SK-N-SH treated with all-trans-retinoic acid at 6 μM for 48 hours (cell line): ENCODE results near the gene MCCD1.

ENCODE experiments used
- ATAC-seq: fragments of 200-7000 bp; cut with Tn5 transposase; 3 replicates; pipeline ENCODE4 v1.9.1; 2020; ENCODE audit warnings: mild to moderate bottlenecking, moderate library complexity
- ARNTL ChIP-seq: fragments of 450-650 bp; formaldehyde crosslinking; IDR thresholded peaks from 2 replicates; pipeline ENCODE4 v1.5.0; 2020; ENCODE audit warnings: low read depth, mild to moderate bottlenecking, moderate library complexity, borderline replicate concordance
- BACH2 ChIP-seq: fragments of 250-450 bp; sonication (Bioruptor Pico); IDR thresholded peaks from 2 replicates; pipeline ENCODE4 v1.9.0; 2021; ENCODE audit warnings: mild to moderate bottlenecking, borderline replicate concordance
- CSDC2 ChIP-seq: fragments of 250-450 bp; sonication (Bioruptor Pico); IDR thresholded peaks from 2 replicates; pipeline ENCODE4 v1.5.0; 2020; ENCODE audit warnings: mild to moderate bottlenecking, moderate library complexity
- ESRRG ChIP-seq: fragments of 250-450 bp; sonication (Bioruptor Pico); IDR thresholded peaks from 2 replicates; pipeline ENCODE4 v1.6.1; 2021; ENCODE audit warnings: mild to moderate bottlenecking
- GLIS3 ChIP-seq: fragments of 250-450 bp; sonication (Bioruptor Pico); IDR thresholded peaks from 2 replicates; pipeline ENCODE4 v1.5.0; 2020; ENCODE audit warnings: mild to moderate bottlenecking, moderate library complexity
- OSR1 ChIP-seq: fragments of 250-450 bp; sonication (Bioruptor Pico); IDR thresholded peaks from 2 replicates; pipeline ENCODE4 v1.8.0; 2022; ENCODE audit warnings: moderate library complexity, mild to moderate bottlenecking, inconsistent platforms
- PPARA ChIP-seq: fragments of 250-450 bp; sonication (Bioruptor Pico); IDR thresholded peaks from 2 replicates; pipeline ENCODE4 v1.5.0; 2020; ENCODE audit warnings: mild to moderate bottlenecking, borderline replicate concordance
- RARB ChIP-seq: fragments of 250-450 bp; sonication (Bioruptor Pico); IDR thresholded peaks from 2 replicates; pipeline ENCODE4 v1.8.0; 2021; ENCODE audit warnings: mild to moderate bottlenecking, moderate library complexity
- SNAI2 ChIP-seq: fragments of 250-450 bp; sonication (Bioruptor Pico); IDR thresholded peaks from 2 replicates; pipeline ENCODE4 v1.5.0; 2020; ENCODE audit warnings: mild to moderate bottlenecking, moderate library complexity
- TCF4 ChIP-seq: fragments of 250-450 bp; sonication (Bioruptor Pico); IDR thresholded peaks from 2 replicates; pipeline ENCODE4 v1.8.0; 2021; ENCODE audit warnings: mild to moderate bottlenecking, moderate library complexity, borderline replicate concordance
- TOX ChIP-seq: fragments of 250-450 bp; sonication (Bioruptor Pico); IDR thresholded peaks from 2 replicates; pipeline ENCODE4 v1.8.0; 2021; ENCODE audit warnings: mild to moderate bottlenecking, moderate library complexity, borderline replicate concordance
- ZFP3 ChIP-seq: fragments of 250-450 bp; sonication (Bioruptor Pico); IDR thresholded peaks from 2 replicates; pipeline ENCODE4 v1.5.0; 2020; ENCODE audit warnings: mild to moderate bottlenecking, moderate library complexity
- ZFP30 ChIP-seq: fragments of 450-650 bp; formaldehyde crosslinking; IDR thresholded peaks from 2 replicates; pipeline ENCODE4 v1.5.0; 2022; ENCODE audit warnings: mild to moderate bottlenecking, moderate library complexity
- ZNF565 ChIP-seq: fragments of 450-650 bp; formaldehyde crosslinking; conservative IDR thresholded peaks from 2 replicates; pipeline ENCODE4 v1.5.0; 2020; ENCODE audit warnings: low read depth, mild to moderate bottlenecking, moderate library complexity
- ZNF70 ChIP-seq: fragments of 450-650 bp; formaldehyde crosslinking; IDR thresholded peaks from 2 replicates; pipeline ENCODE4 v1.5.0; 2020; ENCODE audit warnings: mild to moderate bottlenecking, moderate library complexity
- ZNF8 ChIP-seq: fragments of 450-650 bp; formaldehyde crosslinking; IDR thresholded peaks from 2 replicates; pipeline ENCODE4 v1.5.0; 2020; ENCODE audit warnings: mild to moderate bottlenecking, moderate library complexity
- TF ChIP-seq, protein P1 (sequence below): fragments of 250-450 bp; sonication (Bioruptor Pico); IDR thresholded peaks from 2 replicates; pipeline ENCODE4 v1.8.0; 2021; ENCODE audit warnings: low read depth, mild to moderate bottlenecking, moderate library complexity, borderline replicate concordance
- TF ChIP-seq, protein P2 (sequence below): fragments of 250-450 bp; sonication (Bioruptor Pico); IDR thresholded peaks from 2 replicates; pipeline ENCODE4 v1.5.1; 2021; ENCODE audit warnings: mild to moderate bottlenecking, moderate library complexity
- TF ChIP-seq, protein P3 (sequence below): fragments of 250-450 bp; sonication (Bioruptor Pico); IDR thresholded peaks from 2 replicates; pipeline ENCODE4 v1.5.0; 2020; ENCODE audit warnings: mild to moderate bottlenecking, moderate library complexity
- TF ChIP-seq, protein P4 (sequence below): fragments of 250-450 bp; sonication (Bioruptor Pico); IDR thresholded peaks from 2 replicates; pipeline ENCODE4 v1.8.0; 2020; ENCODE audit warnings: mild to moderate bottlenecking, moderate library complexity, borderline replicate concordance
- TF ChIP-seq, protein P5 (sequence below): fragments of 250-450 bp; sonication (Bioruptor Pico); IDR thresholded peaks from 2 replicates; pipeline ENCODE4 v1.5.1; 2020; ENCODE audit warnings: low read depth, mild to moderate bottlenecking, moderate library complexity

MCCD1 gene

DNA sequence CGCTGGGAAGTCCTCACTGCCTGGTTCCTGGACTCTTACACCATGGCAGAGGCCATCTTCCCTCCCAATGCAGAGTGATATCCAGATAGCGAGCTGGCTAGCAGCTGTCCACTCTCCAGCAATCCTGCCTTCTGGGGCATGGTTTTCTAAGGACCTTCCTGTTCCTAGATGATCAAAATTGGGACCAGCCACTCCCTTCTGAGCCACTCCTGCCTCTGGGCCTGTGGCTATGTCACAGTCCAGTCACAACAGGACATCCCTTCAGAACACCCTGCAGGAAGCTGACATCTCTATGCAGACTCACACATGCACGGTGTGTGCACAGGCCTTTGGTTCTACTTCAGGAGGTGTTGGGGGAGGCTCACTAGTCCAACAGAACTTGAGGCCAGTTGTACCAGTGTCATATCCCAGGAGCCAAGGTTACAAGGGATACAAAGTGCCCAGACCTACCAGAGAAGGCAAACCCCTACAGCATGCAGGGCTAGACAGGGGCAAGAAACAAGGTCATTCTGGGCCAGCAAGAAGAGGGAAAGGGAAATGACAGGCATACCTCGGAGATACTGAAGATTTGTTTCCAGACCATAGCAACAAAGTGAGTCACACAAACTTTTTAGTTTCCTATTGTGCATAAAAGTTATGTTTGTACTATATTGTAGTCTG is 2.7 kb upstream of the MCCD1 start (continued):
- TF ChIP-seq, protein P1, sequence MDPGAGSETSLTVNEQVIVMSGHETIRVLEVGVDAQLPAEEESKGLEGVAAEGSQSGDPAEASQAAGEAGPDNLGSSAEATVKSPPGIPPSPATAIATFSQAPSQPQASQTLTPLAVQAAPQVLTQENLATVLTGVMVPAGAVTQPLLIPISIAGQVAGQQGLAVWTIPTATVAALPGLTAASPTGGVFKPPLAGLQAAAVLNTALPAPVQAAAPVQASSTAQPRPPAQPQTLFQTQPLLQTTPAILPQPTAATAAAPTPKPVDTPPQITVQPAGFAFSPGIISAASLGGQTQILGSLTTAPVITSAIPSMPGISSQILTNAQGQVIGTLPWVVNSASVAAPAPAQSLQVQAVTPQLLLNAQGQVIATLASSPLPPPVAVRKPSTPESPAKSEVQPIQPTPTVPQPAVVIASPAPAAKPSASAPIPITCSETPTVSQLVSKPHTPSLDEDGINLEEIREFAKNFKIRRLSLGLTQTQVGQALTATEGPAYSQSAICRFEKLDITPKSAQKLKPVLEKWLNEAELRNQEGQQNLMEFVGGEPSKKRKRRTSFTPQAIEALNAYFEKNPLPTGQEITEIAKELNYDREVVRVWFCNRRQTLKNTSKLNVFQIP (CRISPR knock-in tag), result no peak
- TF ChIP-seq TCF4, result no peak
- no peak for TF ChIP-seq GLIS3 (CRISPR knock-in tag)
- no peak for TF ChIP-seq PPARA (CRISPR knock-in tag)
- no peak for TF ChIP-seq CSDC2 (CRISPR knock-in tag)

DNA sequence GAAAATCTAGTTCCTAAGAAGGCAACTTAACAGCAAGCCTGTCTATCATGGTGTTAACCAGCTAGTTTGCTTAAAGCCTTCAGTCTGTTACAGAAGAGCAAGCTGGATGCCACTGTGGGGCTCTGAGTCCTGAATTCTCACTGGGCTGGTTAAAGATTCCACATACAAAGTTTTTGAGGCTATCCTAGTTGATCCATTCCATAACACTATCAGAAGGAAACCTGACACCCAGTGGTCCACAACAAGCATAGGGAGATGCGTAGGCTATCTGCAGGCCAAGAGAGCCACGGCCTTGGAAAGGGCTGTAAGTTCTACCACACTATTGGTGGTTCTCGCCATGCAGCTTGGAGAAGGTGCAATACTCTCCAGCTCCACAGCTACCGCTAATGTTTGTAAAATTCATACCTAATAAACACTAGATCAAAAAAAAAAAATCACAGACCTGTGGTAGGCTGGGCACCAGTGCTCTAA is 420 bp upstream of the MCCD1 start:
- TF ChIP-seq, protein P2, sequence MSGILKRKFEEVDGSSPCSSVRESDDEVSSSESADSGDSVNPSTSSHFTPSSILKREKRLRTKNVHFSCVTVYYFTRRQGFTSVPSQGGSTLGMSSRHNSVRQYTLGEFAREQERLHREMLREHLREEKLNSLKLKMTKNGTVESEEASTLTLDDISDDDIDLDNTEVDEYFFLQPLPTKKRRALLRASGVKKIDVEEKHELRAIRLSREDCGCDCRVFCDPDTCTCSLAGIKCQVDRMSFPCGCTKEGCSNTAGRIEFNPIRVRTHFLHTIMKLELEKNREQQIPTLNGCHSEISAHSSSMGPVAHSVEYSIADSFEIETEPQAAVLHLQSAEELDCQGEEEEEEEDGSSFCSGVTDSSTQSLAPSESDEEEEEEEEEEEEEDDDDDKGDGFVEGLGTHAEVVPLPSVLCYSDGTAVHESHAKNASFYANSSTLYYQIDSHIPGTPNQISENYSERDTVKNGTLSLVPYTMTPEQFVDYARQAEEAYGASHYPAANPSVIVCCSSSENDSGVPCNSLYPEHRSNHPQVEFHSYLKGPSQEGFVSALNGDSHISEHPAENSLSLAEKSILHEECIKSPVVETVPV (CRISPR knock-in tag), result no peak
- TF ChIP-seq ZFP30 (CRISPR knock-in tag) (no peak), BACH2 (CRISPR knock-in tag) (no peak), OSR1 (CRISPR knock-in tag) (no peak), ZFP3 (CRISPR knock-in tag) (no peak), RARB (CRISPR knock-in tag) (no peak), PPARA (CRISPR knock-in tag) (no peak), CSDC2 (CRISPR knock-in tag) (no peak), ZNF70 (CRISPR knock-in tag) (no peak), TOX (no peak), SNAI2 (CRISPR knock-in tag) (no peak), ZNF565 (CRISPR knock-in tag) (no peak), TCF4 (no peak), ARNTL (CRISPR knock-in tag) (no peak), ZNF8 (CRISPR knock-in tag) (no peak)
- TF ChIP-seq, protein P3, sequence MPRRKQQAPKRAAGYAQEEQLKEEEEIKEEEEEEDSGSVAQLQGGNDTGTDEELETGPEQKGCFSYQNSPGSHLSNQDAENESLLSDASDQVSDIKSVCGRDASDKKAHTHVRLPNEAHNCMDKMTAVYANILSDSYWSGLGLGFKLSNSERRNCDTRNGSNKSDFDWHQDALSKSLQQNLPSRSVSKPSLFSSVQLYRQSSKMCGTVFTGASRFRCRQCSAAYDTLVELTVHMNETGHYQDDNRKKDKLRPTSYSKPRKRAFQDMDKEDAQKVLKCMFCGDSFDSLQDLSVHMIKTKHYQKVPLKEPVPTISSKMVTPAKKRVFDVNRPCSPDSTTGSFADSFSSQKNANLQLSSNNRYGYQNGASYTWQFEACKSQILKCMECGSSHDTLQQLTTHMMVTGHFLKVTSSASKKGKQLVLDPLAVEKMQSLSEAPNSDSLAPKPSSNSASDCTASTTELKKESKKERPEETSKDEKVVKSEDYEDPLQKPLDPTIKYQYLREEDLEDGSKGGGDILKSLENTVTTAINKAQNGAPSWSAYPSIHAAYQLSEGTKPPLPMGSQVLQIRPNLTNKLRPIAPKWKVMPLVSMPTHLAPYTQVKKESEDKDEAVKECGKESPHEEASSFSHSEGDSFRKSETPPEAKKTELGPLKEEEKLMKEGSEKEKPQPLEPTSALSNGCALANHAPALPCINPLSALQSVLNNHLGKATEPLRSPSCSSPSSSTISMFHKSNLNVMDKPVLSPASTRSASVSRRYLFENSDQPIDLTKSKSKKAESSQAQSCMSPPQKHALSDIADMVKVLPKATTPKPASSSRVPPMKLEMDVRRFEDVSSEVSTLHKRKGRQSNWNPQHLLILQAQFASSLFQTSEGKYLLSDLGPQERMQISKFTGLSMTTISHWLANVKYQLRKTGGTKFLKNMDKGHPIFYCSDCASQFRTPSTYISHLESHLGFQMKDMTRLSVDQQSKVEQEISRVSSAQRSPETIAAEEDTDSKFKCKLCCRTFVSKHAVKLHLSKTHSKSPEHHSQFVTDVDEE, result no peak
- TF ChIP-seq, protein P1 (CRISPR knock-in tag), result no peak
- TF ChIP-seq, protein P4, sequence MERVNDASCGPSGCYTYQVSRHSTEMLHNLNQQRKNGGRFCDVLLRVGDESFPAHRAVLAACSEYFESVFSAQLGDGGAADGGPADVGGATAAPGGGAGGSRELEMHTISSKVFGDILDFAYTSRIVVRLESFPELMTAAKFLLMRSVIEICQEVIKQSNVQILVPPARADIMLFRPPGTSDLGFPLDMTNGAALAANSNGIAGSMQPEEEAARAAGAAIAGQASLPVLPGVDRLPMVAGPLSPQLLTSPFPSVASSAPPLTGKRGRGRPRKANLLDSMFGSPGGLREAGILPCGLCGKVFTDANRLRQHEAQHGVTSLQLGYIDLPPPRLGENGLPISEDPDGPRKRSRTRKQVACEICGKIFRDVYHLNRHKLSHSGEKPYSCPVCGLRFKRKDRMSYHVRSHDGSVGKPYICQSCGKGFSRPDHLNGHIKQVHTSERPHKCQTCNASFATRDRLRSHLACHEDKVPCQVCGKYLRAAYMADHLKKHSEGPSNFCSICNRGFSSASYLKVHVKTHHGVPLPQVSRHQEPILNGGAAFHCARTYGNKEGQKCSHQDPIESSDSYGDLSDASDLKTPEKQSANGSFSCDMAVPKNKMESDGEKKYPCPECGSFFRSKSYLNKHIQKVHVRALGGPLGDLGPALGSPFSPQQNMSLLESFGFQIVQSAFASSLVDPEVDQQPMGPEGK (CRISPR knock-in tag), result no peak
- peak; percentile 28 for ATAC-seq

DNA sequence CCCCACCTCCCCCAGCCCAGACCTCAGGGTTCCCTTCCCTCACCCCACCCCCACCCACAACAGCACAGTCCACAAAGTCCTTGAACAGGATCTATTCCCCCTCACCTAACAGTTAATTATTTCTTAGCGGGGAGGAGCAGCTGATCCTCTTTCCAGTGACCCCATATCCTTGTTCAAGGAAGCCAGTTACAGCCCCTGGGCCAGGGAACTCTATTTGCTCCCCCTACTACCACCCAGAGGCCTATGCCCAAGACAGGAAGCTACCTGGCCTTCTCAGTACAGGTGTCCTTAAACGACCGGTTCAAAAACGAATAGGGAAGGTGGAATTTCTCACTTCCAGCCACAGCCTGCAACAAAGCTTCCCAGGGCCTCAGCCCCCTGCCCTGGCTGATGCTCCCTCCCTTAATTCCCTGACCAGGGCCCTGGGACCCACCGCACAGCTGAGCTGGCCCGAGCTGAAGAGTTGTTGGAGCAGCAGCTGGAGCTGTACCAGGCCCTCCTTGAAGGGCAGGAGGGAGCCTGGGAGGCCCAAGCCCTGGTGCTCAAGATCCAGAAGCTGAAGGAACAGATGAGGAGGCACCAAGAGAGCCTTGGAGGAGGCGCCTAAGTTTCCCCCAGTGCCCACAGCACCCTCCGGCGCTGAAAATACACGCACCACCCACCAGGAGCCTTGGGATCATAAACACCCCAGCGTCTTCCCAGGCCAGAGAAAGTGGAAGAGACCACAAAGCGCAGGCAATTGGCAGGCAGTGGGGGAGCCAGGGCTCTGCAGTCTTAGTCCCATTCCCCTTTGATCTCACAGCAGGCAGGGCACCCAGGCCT is 778 bp downstream of the MCCD1 start:
- ATAC-seq, result peak; percentile 4
- TF ChIP-seq, protein P4 (CRISPR knock-in tag), result no peak
- TF ChIP-seq ZNF8 (CRISPR knock-in tag) (no peak), ESRRG (0 out of 2 replicates have a peak, but pooled peaks have one; percentile 23), SNAI2 (CRISPR knock-in tag) (no peak), BACH2 (CRISPR knock-in tag) (no peak), TOX (no peak)
- TF ChIP-seq, protein P5, sequence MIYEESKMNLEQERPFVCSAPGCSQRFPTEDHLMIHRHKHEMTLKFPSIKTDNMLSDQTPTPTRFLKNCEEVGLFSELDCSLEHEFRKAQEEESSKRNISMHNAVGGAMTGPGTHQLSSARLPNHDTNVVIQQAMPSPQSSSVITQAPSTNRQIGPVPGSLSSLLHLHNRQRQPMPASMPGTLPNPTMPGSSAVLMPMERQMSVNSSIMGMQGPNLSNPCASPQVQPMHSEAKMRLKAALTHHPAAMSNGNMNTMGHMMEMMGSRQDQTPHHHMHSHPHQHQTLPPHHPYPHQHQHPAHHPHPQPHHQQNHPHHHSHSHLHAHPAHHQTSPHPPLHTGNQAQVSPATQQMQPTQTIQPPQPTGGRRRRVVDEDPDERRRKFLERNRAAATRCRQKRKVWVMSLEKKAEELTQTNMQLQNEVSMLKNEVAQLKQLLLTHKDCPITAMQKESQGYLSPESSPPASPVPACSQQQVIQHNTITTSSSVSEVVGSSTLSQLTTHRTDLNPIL (CRISPR knock-in tag), result 0 out of 2 replicates have a peak, but pooled peaks have one; percentile 16
- TF ChIP-seq, protein P2 (CRISPR knock-in tag), result 0 out of 2 replicates have a peak, but pooled peaks have one; percentile 43
